ENCODE data around the gene TNFAIP2.

Gene TNFAIP2, protein sequence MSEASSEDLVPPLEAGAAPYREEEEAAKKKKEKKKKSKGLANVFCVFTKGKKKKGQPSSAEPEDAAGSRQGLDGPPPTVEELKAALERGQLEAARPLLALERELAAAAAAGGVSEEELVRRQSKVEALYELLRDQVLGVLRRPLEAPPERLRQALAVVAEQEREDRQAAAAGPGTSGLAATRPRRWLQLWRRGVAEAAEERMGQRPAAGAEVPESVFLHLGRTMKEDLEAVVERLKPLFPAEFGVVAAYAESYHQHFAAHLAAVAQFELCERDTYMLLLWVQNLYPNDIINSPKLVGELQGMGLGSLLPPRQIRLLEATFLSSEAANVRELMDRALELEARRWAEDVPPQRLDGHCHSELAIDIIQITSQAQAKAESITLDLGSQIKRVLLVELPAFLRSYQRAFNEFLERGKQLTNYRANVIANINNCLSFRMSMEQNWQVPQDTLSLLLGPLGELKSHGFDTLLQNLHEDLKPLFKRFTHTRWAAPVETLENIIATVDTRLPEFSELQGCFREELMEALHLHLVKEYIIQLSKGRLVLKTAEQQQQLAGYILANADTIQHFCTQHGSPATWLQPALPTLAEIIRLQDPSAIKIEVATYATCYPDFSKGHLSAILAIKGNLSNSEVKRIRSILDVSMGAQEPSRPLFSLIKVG

DNA sequence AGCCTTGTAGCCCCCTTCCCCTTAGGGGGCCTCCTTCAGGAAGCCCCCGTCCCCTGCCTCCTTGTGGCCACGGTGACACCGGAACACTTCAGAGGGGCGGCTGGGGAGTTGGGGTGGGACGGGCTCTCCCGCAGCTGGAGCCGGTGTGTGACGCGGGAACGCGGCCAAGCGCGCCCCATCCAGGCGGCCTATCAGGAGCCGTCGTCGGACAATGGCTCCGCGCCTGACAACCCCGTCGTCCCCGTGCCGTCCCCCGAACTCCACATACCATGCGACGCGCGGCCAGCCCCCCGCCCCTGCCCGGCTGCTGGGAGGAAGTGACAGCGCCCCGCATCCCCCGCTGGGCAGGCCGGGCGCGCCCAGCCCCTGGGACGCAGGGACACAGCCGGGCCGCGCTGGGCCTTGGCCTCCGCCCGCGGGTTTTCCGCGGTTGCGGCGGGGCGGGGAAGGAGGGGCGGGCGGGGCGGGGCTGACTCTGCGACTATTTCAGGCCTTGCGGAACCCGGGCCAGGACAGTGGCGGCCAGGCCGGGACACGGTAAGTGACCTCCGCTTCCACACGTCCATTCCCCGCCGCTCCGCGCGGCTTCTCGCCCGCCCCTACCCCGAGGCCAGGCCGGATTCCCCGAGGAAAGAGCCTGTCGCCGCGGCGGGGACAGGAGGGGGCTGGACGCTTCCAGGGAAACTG, at the start of gene TNFAIP2:
TSS of gene TNFAIP2 (plus strand) at position 515 of the 687 bp plus-strand sequence. CDS start 2,997 bp downstream, outside the sequence.
- DNase-seq: no peak

DNA sequence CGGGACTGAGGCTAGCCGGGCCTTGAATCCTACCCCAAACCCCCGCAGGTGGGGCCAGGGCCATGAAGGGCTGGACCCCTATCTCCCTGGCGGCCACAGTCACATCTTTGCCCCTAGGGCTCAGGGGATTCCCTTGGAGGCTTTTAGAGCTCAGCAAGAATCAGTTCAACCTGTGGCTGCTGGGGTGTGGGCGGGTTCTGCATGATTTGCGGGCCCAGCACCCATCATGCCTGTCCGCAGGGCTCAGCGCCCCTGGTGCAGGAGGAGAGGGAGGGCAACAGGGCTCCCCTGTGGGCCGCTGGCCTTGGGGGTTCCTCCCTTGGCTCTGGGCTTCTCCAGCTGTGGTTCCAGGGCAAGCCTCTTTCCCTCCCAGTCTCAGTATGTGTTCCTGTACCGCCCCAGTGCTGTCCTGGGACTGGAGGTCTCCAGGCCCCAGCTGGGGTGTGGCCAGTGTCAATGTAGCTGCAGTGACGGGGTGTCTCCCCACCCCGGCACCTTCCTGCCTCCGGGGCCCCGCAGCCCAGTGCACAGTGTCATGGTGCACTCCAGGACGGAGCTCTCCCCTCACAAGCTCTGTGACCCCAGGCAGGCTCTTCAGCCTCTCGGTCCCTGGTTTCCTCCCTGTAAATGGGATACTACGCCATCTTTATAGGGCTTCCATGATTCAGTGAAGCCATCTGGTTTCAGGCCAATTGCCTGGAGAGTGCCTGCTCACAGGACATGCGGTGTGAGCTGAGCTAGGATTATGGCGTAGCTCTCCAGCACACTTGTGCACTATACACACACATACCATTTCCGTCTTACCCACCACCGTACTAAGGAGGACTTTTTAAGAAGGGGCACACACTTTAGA, 49.2 kb upstream of the TNFAIP2 start:
- no peak for DNase-seq

DNA sequence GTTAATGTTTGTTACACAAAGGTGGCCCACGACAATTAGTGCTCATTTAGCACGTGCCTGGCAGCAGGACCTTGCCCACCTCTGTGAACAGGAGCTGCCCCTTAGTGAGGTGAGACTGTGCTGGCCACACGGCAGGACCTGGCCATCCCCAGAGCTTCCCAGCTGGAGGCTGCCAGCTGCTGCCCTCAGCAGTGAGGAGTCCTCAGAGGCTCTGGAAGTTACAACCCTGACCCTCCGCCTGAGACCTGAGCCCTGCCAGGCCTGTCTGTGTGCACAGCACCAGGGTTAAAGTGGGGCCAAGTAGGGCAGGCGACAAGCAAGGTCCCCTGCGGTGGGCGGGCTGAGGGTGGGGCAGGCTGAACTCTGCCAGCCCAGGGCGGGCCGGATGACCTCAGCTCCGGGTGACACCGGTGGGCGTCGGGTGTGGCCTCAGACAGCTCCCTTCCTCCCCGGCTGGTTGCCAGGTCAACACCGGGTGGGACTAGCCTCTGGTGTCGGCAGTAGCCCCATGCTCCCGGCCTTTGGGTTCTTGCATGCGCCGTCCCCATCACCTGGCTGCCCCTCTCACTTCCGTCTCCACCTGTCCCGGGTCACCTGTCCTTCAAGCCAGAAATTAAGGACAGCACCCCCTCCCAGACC, 48.4 kb upstream of the TNFAIP2 start:
- no peak for DNase-seq

DNA sequence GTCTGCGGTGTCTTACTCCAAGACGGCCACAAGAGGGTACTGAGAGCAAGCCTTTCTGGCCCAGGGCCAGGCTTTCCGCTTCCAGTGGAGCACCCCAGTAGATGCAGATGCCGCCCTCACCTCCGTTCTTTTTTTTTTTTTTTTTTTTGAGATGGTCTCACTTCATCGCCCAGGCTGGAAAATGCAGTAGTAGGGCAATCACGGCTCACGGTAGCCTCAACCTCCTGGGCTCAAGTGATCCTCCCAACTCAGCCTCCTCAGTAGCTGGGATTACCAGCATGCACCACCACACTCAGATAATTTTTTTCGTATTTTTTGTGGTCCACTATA, 44.9 kb upstream of the TNFAIP2 start:
- peak; percentile 61 for DNase-seq

DNA sequence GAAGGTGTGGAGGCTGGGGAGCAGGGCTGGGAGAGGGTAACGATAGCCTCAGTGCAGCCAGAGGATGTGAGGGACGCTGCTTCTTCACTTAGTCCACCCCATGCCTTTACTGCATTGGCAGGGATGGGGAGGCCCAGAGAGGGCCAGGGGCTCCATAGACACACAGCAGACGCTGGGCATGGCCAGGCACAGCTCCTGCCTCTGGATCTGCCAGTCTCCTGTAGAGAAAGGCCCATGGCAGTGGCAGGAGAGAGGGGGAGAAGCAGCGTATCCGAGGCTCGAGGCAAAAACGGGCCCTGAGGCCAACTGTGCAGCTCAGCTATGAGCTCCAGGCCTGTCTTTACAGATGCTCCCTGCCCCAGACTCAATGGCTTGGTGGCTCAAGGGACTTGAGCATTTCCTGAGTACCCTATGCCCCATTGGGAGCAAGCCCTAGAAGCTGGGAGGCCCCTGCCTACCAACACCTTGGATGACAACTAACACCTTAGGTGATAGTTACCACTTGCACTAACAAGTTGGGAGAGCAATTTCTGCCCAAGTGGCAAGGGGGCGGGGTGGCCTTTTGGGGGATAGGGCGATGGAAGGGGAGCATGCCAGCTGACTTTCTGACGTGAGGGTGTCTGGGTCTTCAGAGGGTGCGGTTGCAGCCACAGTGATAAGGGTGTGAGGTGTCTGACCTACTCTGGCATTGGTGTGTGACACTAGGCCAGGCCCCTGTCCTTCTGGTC, 44.2 kb upstream of the TNFAIP2 start:
- DNase-seq: no peak

DNA sequence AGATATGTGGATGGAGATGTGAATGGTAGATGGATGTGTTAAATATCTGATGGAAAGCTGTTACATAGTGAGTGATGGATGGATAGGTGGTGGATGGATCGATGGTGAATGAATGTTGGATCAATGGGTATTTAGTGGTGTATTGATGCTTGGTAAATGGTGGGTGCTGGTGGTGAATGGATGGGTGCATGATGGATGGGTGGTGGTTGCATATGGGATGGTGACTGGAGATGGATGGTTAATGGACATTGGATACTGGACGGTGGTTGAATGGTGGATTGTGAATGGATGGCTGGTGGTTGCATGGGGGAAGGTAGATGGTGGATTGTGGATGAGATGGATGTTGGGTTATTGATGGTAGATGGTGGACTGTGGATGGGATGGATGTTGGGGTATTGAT, 41.3 kb upstream of the TNFAIP2 start:
- no peak for DNase-seq

DNA sequence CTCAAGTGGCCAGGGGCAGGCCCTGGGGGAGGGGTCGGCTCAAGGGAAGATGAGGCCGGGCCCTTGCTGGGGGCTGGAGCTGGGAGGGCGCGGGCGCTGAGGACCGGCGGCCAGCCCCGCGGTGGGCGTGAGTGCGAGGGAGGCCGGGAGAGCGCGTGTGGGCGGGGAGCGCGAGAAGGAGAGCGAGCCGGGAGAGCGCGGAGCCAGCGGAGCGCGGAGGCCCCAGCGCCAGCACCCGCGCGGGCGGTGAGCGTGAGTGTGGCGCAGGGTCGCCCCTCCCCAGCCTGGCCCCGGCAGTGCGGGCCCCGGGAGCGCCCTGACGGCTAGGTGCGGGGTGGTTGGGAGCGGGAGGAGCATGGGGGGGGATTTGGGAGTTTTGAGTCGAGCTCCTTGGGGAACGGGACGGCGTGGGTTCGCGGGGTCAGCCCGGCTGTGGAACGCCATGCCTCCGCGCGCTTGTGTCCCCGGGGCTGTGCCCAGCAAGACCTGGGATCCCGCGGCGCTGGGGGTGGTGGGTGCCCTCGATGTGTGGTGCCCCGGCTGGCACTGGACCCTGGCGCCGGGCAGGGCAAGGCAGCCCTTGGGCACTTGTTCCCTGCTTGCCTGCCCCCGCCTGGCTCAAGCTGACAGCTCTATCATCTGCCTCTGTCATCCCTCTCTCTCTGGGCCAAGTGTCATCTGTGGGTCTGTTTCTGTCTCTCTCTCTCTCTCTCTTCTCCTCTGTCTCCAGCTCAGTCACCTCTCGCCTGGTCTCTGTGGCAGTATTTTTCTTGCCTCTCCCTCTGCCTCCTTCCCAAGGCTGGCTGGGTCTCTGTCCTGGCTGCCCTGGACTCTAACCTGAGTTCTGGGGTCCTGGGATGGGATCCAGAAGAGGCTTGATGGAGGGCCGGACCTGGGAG, 39.0 kb upstream of the TNFAIP2 start, which contains the start of gene LBHD2:
TSS of gene LBHD2 (plus strand) at position 190 of the 899 bp plus-strand sequence. CDS start 1,803 bp downstream, outside the sequence.
- no peak for DNase-seq

DNA sequence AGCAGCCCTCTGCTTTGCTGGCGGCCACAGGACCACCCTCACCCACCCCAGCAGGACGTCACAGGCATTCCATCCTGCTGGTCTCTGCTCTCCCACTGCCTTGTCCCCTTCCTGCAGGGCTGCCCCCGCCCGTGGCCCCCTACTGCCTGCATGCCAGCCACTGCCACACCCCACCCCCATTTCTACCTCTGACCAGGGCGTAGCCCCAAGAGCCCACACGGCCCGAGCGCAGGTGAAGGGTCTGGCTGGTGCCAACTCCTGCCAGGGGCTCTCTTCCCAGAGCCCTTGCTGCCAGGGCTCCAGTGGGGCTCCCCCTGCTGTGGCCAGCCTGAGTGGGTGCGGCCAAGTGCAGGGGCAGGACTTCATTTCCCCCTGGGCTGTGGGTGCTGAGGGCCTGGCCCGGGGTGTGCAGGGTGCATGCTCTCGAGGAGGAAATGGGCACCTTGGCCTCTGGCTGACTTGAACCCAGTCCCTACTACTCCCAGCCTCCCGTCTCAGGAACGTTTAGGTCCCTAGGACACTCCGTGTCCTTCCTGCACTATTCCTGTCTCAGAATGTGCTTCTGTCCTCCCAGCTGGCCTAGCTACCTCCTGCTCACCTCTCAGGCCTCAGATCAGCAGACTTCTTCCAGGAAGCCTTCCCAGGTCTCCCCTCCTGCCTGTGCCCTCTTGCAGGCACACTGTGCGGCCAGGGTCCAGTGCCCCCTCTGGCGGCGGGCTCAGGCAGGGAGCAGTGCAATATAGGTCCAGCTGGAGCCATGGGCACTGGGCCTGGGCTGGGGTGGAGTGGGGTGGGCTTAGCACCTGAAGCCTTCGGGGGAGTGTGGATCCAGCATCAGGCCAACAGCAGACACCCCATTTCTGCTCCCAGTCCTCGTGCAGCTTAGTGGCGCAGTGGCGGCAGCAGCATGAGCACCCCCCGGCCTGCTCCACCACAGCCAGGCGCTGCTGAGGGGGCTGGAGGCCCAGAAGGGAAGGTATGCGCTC, 37.9 kb upstream of the TNFAIP2 start:
- no peak for DNase-seq

DNA sequence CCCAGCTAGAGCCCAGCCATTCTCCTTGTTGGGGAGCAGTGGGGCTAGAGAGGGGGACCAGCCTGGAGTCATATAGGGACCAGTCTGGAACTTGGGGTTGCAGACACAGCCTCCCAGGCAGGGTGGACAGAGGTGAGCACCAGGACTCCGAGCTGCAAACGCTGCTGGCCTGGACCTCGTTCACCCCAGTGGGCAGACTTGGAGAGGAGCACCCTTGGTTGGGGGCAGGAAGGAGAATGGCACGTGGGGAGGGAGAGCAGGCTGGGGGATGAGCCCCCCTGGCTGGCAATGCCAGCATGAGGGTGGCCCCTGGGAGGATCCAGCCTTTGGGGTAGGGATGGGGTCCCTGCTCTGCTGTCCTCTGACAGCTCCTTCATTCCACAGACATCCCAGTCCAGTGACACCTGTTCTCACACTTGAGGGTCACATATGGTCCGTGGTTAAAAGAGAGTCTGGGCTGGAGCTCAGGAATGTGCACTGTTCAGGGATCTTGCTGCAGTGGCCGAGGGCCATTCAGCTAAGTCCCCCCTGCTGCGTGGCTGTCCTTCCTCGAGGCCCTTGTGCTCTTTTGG, 36.4 kb upstream of the TNFAIP2 start:
- no peak for DNase-seq

DNA sequence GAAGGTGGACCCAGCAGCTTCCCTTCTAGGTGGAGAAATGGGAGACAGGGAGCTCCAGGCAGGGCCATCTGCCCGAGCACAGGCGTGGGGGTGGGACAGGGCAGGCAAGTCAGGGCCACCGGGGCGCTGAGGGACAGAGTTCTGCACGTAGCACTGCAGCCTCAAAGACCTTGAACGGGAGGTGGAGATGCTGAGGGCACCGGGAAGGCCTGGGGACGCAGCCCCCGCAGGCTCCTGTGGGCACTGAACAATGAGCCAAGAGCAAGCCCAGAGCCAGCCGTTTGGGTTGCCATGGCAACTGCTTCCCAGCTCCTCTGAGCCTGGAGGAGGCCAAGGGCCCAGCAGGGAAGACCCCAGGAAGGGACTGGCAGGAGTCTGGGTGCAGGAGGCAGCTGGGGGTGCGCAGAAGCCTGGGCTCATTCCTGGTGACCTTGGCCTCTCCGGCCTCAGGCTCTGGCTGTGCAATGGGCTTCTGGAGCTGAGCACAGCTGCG, 35.9 kb upstream of the TNFAIP2 start:
- no peak for DNase-seq

DNA sequence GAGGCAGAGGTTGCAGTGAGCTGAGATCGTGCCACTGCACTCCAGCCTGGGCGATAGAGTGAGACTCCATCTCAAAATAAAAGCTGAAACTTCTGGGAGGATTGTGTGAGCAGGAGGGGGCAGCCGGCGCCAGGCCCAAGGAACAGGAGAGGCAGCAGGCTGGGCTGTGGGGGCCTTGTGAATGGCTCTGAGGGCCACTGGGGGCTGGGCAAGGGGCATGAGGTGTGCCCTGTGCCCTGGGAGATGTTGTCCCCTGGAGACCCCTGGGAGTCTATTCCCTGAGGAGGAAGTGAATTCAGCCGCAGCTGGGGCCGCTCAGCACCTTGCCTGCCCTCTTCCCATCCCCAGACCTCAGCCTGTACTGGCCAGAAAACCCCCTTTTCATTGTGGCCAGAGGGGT, 34.3 kb upstream of the TNFAIP2 start:
- no peak for DNase-seq

DNA sequence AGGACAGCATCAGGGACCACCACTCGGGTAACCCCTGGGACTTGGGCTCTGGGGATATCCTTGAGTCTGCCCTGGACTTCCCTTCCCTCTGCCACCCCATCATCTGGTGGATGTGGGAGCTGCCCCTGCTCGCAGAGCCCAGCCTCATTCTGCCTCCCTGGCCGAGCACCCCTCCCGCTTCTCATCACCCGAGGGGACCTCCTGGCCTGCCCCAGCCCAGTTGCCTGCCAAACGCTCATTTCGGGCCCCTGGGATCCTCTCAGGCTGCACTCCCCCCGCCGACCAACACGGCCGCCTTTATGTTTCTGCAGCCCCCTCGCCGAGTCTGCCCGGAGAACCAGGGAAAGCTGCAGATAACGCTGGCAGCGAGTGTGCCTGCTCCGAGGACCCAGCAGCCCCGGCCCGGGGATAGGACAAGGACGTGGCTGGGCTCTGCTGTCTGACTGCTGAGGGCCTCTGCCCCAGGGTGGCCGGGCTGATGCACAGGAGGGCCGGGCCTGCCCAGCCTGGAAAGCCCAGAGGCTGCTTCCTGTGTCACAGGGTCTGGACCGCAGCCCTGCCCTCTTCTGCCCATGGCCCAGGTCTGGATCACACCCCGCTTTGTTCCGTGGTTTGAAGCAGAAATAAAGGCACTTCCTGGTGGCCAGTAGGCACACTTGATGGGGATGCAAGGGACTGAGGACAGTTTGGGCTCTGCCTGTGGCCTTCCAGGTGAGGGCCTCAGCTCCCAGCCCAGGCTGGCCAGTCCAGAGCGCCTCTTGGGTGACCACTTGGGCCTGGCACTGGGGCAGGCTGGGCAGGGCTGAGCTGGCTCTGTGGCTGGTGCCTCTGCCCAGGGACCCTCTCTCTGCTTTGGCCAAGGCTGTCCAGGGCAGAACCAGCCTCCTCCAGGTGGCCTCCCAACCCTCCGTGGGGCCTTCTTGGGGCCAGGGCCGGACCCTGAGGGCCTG, 33.6 kb upstream of the TNFAIP2 start:
- DNase-seq: no peak

DNA sequence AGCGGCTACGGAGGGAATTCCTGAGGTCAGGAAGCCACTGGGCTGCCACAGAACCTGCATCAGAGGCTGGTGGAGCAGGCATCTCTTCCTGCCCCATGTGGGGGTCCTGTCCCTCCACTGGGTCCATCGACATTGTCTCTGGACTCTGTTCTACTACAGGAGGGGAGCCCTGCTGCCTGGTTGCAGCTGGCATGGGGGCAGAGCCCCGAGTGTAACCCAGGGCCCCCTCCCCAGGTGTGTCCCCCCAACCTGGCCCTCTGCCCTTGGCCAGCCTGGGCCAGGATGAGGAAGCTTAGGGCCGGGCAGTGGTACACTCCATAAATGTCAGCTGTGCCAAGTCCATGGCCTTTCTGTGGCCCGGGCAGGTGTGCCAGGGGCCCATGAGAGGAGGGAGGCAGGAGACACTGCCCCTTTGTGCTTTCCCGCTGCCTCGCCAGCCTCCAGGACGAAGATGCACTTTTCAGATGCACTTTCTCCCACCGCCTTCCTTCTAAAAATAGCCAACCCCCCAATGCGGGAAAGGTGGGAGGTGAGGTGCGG, 32.7 kb upstream of the TNFAIP2 start:
- no peak for DNase-seq

DNA sequence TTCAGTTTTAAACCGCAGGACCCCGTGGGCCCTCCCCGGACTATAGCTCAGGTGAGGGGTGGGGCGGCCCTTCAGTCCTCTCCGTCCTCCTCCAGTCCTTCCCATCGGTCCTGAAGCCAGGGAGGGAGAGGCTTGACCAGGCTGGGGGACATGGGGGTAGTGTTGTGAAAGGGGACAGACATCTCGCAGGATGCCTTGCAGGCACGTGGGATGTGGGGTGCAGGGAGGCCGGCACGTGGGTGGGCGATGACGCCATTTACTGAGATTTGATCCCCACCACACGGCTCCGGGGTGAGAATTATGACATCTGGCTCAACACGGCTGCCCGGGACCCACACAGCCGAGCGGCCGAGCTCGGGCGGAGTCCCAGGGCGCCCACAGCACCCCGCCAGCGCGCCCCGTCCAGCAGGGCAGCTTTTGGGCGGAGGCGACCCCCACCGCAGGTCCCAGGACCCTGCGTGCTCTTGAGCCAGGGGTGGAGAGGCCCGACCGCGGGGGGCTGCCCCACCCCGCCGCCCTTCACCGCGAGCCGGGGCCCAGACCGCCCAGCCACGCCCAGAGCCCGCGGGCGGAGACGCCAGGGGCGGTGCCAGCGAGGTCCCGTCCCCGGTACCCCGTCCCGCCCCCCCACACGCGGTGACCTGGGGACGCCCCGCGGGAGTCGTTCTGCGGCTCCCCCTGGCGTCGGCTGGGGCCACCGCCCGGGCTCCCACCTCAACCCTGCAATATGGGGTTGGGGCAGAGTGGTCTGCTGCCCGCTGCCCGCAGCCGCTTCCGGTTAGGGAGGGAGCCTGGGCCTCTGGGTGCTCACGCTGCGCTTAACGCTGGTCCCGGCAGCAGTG, 32.0 kb upstream of the TNFAIP2 start:
- DNase-seq: no peak

DNA sequence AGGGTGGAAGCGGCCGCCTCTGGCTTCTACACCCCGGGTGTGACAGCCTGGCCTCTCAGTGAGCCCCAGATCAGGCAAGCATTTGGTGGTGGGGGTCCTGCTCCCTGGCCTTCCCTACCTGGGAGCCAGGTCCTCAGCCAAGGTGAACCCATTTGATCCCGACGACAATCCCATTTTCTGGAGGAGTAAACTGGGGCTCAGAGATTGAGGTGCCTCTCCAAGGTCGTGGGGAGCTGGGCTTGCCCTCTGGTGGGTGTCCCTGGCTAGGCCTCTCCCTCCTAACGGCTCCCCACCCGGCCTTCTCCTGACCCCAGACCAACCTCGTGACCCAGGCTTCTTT, 31.4 kb upstream of the TNFAIP2 start:
- DNase-seq: no peak

DNA sequence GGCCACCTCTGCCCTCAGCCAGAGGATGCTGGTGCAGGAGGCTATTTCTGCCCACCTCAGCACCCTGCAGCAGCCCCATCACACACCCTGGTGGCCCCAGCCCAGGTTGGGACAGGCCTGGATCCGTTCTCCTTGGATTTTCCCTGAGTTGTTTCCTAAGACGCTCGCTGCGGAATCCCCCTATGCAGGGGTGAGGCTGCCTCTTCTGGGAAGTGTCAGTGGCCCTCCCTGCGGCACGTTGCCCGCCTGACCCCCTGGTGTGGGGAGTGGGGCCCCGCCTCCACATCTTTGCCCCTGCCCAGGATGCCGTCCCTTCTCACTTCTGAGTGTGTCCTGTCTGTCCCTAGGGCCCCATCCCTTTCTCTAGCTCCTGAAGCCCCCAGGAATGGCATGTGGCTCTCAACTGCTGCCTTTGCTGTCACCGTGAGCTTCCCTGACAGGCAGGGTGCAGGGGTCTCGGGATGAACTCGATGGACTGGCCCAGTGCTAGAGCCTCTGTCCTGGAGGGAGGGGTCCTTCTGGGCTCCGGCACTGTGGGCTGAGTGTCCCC, 29.3 kb upstream of the TNFAIP2 start:
- DNase-seq: no peak

Measured in midbrain (tissue), 1 donor.